Heart left ventricle (tissue), 16 donors: ENCODE results near the gene ASIC3. TPM values are rescaled to one million over a fixed set of nuclear protein-coding genes. Genes with fewer than 3 reads are reported as not detected.

Experiments used
- ATAC-seq, 4 donors: fragments of 200-7000 bp; cut with Tn5 transposase; one replicate each; pipeline ENCODE4 v1.9.1; 2020 to 2022; ENCODE audit warnings: moderate library complexity in 4 of 4, mild to moderate bottlenecking in 3 of 4, moderate number of reproducible peaks in 1 of 4
- DNase-seq, 5 donors: peaks; one replicate each; pipeline ENCODE4 v3.0.0-alpha.2; 2020
- H3K27ac ChIP-seq, 12 donors: fragments of 200-600 bp; sonication (generic) in 4 of 12; one replicate each; pipeline versions ENCODE4 v1.5.0 to v1.8.0; 2016 to 2022; ENCODE audit warnings: mild to moderate bottlenecking in 2 of 12
- H3K27me3 ChIP-seq, 9 donors: fragments of 200-600 bp; sonication (generic) in 2 of 9; one replicate each; pipeline versions ENCODE4 v1.5.1 to v1.8.0; 2016 to 2022; ENCODE audit warnings: mild to moderate bottlenecking in 3 of 9
- H3K36me3 ChIP-seq, 9 donors: fragments of 200-600 bp; sonication (generic) in 2 of 9; one replicate each; pipeline versions ENCODE4 v1.5.0 to v1.8.0; 2018 to 2022; ENCODE audit warnings: mild to moderate bottlenecking in 2 of 9
- H3K4me1 ChIP-seq, 12 donors: fragments of 200-600 bp; sonication (generic) in 4 of 12; one replicate each; pipeline versions ENCODE4 v1.5.0 to v1.8.0; 2016 to 2022; ENCODE audit warnings: mild to moderate bottlenecking in 3 of 12
- H3K4me3 ChIP-seq, 12 donors: fragments of 200-600 bp; sonication (generic) in 4 of 12; one replicate each; pipeline versions ENCODE4 v1.5.0 to v1.8.0; 2017 to 2022; ENCODE audit warnings: mild to moderate bottlenecking in 9 of 12, moderate library complexity in 4 of 12
- H3K9me3 ChIP-seq, 12 donors: fragments of 200-600 bp; sonication (generic) in 4 of 12; one replicate each; pipeline versions ENCODE4 v1.5.0 to v1.8.0; 2016 to 2022; ENCODE audit warnings: mild to moderate bottlenecking in 1 of 12
- POLR2A ChIP-seq, 2 donors: fragments of 450-650 bp; IDR thresholded peaks; one replicate each; pipeline ENCODE4 v1.6.1; 2017; ENCODE audit warnings: antibody characterized with exemption in 2 of 2, mild to moderate bottlenecking in 2 of 2, moderate library complexity in 2 of 2
- WGBS, 4 donors: extraction: QIAGEN DNeasy Blood & Tissue Kit in 2 of 4; methylation state at CpG; one replicate each; pipeline versions ENCODE4 v1.1.5 to v1.1.7; 2013 to 2018; 5-methylcytosine and 5-hydroxymethylcytosine counted together
- intact Hi-C, 10 donors: fragments of 100-400 bp; cut with DNase I; formaldehyde crosslinking; loops; one replicate each; pipeline versions ENCODE4 v1.11.1 to v1.14.2; 2022
- polyA plus RNA-seq, 2 donors: library from polyadenylated mRNA; stranded (reverse); fragments of 200-250 nt; gene quantifications; one replicate each; pipeline ENCODE4 v1.2.3, GENCODE V29; 2013
- total RNA-seq, 9 donors: library from RNA; depleted of rRNA in 2 of 9; stranded (reverse); fragments of >200 nt in 2 of 9; fragmentation: NEBNext Ultra II Directional in 3 of 9; extraction: Animal tissue kit (Norgen Biotek cat#: 25700) in 3 of 9; gene quantifications; one replicate each; pipeline versions ENCODE4 v1.1.0 to v1.2.4, GENCODE V29; 2016 to 2023
- TF ChIP-seq, protein P1 (sequence below), 12 donors: fragments of 200-600 bp; sonication (generic) in 4 of 12; IDR thresholded peaks; one replicate each; pipeline versions ENCODE4 v1.5.0 to v1.8.0; 2018 to 2022; ENCODE audit warnings: antibody characterized with exemption in 12 of 12, mild to moderate bottlenecking in 5 of 12
- donor health status: ischemic (EF 13 %, LVEDD 7.1; RV severe dilation, severe dysfunction).
- donor health status: healthy with polysubstance abuse.
- donor health status: DM: no; HTN: yes; CAD: no.
- donor health status: DM: no; HTN: no; CAD: no.
- donor health status: ischemic (EF 25% LVEDD 6.9; RV normal size, moderate dysfunction).
- donor health status: ischemic (EF 25% LVEDD 5.7; RV mildly dilated, moderate dysfunction).
- donor health status: healthy.
- donor health status: DM: yes; HTN: yes; CAD: no.
- donor health status: ischemic (EF 35%, LVEDD 5.7; RV mildly dilated, moderate dysfunction).
- donor health status: nonischemic (EF 11% LVEDD 7.7; RV severe dilation, severe dysfunction).
- donor health status: DM: yes; HTN: yes; CAD: no.
- donor health status: PGD.
- donor health status: ischemic (EF 29% LVEDD 5.4; RV normal size, mild dysfunction).
- donor health status: nonischemic (EF 23%, LVEDD 6.1; RV moderate dilation, normal function).

Gene ASIC3
- total and polyA plus RNA-seq, 11 donors = 2.7 to 12.9 (median 4.8) TPM

DNA sequence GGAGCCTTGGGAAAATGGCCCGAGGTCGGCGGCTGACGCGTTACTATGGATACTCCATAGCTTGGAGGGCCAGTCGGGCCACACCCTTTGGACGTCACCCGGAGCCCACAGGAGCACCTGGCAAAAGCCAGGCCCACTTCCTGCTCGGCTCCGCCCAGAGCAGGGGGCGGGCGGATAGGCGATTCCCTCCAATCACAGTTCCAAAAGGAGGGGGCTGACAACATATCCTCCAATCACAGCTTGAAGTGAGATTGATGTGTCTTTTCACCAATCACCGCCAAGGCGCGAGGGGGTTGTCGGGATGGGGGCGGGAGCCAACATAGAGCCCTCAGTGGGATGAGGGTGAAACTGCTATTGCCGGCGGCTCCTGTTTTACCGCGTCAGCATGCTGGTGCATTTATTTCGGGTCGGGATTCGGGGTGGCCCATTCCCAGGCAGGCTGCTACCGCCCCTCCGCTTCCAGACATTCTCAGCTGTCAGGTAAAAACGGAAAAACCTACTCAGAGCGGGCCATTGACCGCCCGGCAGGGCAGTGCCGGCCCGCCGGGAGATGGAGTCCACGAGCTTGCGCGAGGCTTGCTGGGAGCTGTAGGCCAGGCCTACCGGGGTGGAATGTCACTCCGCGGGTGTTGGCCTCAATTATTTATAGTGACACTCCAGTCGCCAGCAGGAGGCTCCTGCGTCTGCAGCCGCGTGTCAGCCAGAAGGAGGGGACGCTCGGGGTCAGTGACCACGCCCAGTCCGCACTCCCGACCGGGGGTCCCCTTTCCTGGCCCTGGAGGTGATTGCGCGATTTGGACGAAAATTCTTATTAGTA, 20.0 kb upstream of the ASIC3 start, which contains the start of gene ABCB8:
Gene ABCB8, plus strand, starts transcription at position 320 of the 817 bp plus-strand sequence. Its CDS starts 66 bp downstream, at position 386.
- Histone ChIP-seq H3K4me1 (peaks cover 0 to 22% (median 15%) of the 10 kb centered on the region in 12 donors), H3K27me3 (peaks cover 0 to 4% (median 0%) of the 10 kb centered on the region in 9 donors), H3K9me3 (no peaks in the 10 kb centered on the region), H3K36me3 (peaks cover 0 to 14% (median 6%) of the 10 kb centered on the region in 9 donors), H3K4me3 (peak within 1 kb of the TSS; percentile 62 to 91 (median 76)), H3K27ac (peak within 1 kb of the TSS; percentile 15 to 90 (median 85))
- intact Hi-C loops = loop anchor here in 7 of 10 donors (1.0 to 10.0 kb wide), 11 partner anchors 30 to 661 kb away; partner anchors contain the start of genes SLC4A2 (in 3 of the 7), AGAP3 (in 1 of the 7) and REPIN1 (in 1 of the 7)
- peak; percentile 96 to 99 (median 98) for DNase-seq
- ATAC-seq = peak; percentile 96 to 98 (median 96)
- peak in 1 of 2 donors; percentile 74 for TF ChIP-seq POLR2A (IDR thresholded peaks at IDR 0.05)
- TF ChIP-seq, protein P1, sequence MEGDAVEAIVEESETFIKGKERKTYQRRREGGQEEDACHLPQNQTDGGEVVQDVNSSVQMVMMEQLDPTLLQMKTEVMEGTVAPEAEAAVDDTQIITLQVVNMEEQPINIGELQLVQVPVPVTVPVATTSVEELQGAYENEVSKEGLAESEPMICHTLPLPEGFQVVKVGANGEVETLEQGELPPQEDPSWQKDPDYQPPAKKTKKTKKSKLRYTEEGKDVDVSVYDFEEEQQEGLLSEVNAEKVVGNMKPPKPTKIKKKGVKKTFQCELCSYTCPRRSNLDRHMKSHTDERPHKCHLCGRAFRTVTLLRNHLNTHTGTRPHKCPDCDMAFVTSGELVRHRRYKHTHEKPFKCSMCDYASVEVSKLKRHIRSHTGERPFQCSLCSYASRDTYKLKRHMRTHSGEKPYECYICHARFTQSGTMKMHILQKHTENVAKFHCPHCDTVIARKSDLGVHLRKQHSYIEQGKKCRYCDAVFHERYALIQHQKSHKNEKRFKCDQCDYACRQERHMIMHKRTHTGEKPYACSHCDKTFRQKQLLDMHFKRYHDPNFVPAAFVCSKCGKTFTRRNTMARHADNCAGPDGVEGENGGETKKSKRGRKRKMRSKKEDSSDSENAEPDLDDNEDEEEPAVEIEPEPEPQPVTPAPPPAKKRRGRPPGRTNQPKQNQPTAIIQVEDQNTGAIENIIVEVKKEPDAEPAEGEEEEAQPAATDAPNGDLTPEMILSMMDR (IDR thresholded peaks at IDR 0.05) = peak; percentile 43 to 77 (median 60)
- 0 to 1% (median 1%) methylated on average over 36 to 53 of the region's 53 CpGs for WGBS, 4 donors

DNA sequence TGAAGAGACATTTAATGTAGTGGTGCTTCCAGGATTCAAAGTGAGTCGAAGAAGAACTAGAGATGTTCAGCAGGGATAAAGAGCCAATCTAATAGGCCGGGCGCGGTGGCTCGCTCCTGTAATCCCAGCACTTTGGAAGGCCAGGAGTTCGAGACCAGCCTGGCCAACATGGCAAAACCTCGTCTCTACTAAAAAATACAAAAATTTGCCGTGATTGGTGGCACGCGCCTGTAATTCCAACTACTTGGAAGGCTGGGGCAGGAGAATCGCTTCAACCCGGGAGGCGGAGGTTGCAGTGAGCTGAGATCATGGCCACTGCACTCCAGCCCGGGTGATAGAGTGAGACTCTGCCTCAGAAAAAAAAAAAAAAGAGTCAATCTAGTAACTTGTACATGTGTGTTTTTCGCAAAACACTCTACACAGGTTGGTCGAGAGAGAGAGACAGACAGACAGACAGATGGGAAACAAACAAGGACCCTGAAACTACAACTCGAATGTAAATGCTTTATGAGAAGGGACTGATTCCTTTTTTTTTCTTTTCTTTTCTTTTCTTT, 19.3 kb upstream of the ASIC3 start:
- peaks cover 0 to 16% (median 8%) of the 10 kb centered on the region in 9 donors for H3K36me3 ChIP-seq
- H3K9me3 ChIP-seq = no peaks in the 10 kb centered on the region
- H3K27me3 ChIP-seq = no peaks in the 10 kb centered on the region
- TF ChIP-seq, protein P1 (IDR thresholded peaks at IDR 0.05) = peak in 1 of 12 donors; percentile 20
- no peak for TF ChIP-seq POLR2A (IDR thresholded peaks at IDR 0.05)
- DNase-seq (no peak), ATAC-seq (no peak)
- peaks cover 0 to 22% (median 15%) of the 10 kb centered on the region in 12 donors for H3K4me1 ChIP-seq
- 44 to 55% (median 53%) methylated on average over 17 of the region's 17 CpGs for WGBS, 4 donors
- peak overlapping the region; percentile 62 to 91 (median 76) for H3K4me3 ChIP-seq
- intact Hi-C loops = loop anchor here in 7 of 10 donors (1.0 to 10.0 kb wide), 11 partner anchors 29 to 662 kb away; partner anchors contain the start of genes SLC4A2 (in 3 of the 7), AGAP3 (in 1 of the 7) and REPIN1 (in 1 of the 7)
- H3K27ac ChIP-seq = peak overlapping the region in 11 of 12 donors; percentile 67 to 90 (median 87)

DNA sequence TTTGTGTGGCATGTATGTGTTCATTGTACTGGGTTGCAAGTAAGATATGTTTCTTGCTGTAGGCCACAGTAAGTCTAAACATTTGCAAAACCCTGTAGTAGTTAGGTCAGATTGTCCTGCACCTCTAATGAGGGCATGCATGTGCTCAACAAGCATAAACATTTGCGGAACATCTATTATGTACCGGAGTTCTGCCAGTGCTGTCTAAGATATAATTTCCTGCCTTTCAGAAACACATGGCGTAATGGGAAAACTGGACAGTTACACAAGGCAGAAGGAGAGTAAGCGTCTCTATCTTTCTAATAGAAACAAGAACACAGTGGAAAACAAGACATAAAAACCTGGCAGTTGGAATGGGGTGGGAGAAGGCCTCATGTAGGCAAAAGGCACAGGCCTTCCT, 17.3 kb upstream of the ASIC3 start:
- 96 to 98% (median 97%) methylated on average over 4 of the region's 4 CpGs for whole genome bisulfite sequencing, 4 donors

More for the DNA sequence above, 17.3 kb upstream of the ASIC3 start:
- Histone ChIP-seq H3K4me3 (no peak overlapping the region), H3K9me3 (no peaks in the 10 kb centered on the region), H3K27me3 (no peaks in the 10 kb centered on the region), H3K4me1 (peaks cover 0 to 37% (median 16%) of the 10 kb centered on the region in 12 donors), H3K27ac (no peak overlapping the region), H3K36me3 (peaks cover 0 to 35% (median 22%) of the 10 kb centered on the region in 9 donors)
- intact Hi-C loops = loop anchor here in 2 of 10 donors (5.0 kb wide), 1 partner anchor 81 kb away; no protein-coding TSS in a partner anchor
- TF ChIP-seq, protein P1 (IDR thresholded peaks at IDR 0.05) = no peak
- no peak for TF ChIP-seq POLR2A (IDR thresholded peaks at IDR 0.05)
- DNase-seq = no peak
- no peak for ATAC-seq
